NCI-H526 treated with DMSO at 0.1 percent for 48 hours (cell line): ENCODE measurements around the gene H6PD.

Experiments
- DNase-seq: peaks from one replicate; lab custom pipeline; 2025; lab: John Stamatoyannopoulos, UW

H6PD gene

DNA sequence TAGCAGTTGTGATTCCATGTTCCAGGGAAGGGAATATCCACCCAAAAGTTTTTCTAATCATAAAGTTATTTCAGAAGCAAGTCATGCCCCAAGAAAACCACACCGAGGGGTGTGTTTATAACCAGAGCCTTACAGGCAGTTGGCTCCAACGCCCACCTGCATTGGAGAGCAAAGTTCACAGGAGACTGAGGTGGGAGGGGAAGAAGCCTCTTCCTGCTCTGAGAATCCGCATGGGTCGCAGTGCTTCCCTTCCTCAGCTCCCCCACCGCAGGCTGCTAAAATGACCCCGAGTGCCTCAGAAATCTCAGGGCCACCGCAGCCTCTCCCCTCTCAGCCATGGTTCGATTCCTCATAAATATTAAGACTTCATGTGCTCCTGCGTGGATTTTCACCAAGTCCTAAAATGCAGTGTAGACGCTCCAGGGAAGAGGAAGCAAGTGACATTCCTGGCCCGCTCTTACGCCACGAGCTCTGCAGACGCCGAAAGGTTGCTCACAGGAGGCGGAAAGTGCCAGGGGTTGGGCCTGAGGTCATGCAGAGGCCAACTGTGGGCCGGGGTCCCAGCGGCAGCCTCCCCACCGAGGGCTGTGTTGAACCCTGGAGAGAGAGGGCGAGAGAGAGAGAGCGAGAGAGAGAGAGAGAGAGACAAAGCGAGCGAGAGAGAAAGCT is 44.7 kb downstream of the H6PD start:
- no peak for DNase-seq

DNA sequence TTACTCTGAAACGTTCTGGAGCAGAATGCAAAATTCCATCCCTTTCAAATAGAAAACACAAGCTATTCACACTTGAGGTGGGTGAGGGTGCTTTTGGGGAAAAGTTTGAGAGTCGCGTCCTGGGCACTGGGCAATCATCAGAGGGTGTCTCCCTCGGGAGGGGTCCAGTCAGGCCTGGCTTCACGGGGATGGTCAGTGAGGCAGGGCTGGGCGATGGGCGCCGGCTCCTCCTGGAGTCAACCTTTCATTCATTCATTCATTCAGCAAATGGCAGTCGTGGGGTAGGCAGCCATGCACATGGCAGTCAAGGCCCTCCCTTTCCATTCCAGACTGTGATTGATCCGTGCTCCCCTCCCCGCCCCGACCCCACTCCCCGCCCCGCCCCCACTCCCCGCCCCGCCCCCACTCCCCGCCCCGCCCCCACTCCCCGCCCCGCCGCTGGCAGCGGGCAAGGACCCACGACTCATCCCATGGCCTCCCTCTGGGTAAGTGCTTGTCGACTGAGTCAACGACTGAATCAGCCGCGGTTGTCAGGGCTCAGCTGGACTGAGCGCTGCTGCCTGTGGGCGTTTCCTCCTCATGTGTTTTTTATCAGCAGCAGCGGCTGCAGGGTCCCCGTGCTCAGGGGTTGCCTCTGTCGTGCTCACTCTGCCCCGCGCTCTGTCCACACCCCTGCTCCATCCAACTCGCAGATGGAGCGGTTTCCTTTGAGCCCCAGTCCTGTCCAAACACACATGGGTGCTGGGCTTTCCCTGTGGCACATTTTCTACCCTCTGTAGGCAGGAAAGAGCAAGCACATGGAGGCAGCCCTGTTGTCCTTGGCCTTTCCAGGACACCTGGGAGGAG is 45.7 kb downstream of the H6PD start:
- DNase-seq, result no peak

DNA sequence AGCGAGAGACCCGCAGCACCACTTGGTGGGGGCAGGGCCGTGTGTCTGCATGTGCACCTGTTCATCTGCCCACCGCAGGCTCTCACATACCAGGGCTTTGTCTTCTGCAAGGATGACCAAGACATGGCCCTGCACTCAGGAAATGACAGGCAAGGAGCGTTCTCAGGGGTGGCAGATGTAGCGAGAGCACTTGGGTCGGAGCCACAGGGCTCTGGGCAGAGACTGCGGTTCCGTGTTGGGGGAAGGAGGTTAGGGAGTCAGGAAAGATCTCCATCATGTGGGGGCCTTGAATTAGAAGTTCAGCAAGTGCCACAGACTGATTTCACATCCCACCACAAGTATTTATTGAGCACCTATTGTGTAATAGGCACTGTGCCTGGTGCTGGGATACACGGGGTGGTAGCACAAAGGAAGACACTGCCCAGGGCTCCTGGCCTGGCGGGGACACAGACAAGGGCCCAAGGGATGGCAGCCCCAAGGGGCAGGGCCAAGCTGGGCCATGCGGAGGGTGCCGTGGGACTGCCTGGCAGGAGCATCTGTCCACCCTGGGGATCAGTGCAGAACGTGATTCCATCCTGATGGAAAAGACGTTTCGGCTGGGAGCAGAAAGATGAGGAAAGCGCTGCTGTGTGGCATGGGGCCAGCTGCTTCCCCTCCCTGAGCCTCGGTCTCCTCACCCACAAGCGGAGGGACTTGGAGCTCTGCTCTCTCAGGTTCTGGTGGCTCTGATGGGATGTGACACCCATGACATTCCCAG is 46.7 kb downstream of the H6PD start:
- no peak for DNase-seq

DNA sequence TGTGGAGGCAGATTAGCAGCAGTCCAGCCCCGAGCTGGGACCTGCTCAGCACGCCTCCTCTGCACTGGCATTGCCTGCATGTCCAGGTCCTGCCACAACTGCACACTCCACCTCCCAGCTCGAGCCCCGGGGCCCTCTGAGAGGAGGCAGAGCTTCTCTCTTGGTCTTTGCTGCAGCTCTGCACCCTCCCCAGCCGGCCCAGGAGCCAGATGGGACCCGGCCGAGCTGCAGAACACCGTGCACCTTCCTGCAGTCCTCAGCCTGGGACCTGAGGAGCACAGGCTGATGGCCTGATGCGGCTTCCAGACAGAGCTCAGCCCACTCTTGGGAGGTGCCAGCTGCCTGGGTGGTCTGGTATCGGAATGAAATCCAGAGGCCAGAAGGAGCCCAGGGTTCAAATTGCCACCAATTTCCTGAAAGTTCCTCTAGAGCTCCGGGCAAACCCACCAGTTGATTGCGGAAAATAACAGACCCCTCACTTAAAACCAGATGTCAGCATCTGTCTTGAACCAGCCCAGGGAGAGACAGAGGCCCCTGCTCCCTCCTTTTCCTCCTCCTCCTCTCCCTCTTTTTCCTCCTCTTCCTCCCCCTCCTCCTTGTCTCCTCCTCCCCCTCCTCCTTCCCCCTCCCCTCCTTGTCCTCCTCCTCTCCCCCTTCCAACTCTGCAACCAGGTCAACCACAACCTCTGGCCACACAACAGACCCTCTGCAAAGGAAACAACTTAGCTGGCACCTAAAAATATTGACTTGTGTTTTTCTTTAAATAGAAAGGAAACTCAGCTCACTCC is 47.5 kb downstream of the H6PD start:
- DNase-seq, result no peak

DNA sequence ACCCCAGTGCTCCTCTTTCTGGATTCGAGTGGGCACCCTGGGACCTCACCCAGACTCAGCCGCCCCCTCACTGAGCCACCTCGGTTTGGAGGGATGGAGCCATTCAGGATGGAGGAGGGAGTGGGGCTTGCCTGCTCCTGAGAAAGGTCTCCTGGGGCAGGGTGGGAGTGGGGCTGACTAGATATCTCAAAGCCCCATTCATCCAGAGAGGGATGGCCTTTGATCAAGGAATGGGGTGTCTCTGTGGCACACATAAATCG is 48.1 kb downstream of the H6PD start:
- no peak for DNase-seq

- no peak for DNase-seq
These were observed 49.5 kb downstream of the H6PD start for GRCh38 chr1:9284061-9284460.

DNA sequence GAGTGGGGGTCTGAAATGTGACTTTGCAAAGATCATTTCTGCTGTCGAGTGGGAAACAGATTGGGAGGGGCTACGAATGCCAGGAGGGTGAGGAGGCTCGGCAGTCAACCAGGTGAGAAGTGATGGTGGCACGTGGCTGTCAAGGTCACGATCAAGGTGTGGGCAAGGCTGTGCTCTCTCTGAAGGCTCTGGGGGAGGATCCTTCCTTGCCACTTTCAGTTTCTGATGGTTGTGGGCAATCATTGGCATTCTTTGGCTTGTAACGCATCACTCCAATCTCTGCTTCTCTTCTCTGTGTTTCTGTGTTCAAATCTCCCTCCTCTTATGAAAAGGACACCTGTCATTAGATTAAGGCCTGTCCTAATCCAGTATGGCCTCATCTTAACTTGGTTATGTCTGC is 52.0 kb downstream of the H6PD start:
- no peak for DNase-seq

DNA sequence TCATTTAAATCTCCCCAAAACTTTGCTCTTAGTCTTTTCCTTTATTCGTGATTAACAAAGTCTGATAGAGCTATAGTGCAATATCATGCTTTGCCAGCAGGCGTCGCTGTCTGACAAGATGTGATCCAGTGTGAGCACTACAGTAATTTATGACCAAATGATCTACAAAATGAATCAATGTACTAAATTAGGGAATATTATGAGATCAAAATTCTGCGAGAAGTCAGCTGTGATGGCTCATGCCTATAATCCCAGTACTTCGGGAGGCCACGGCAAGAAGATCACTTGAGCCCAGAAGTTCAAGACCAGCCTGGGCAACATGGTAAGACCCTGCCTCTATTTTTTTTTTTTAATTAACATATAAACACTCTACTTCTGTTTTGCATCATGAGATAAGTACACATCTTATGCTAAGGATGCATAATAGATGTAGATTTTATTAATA is 54.5 kb downstream of the H6PD start:
- no peak for DNase-seq

GRCh38 chr1:9289711-9290485 is 55.3 kb downstream of the H6PD start:
- DNase-seq, result no peak

GRCh38 chr1:9291914-9292360 is 57.4 kb downstream of the H6PD start:
- no peak for DNase-seq

DNA sequence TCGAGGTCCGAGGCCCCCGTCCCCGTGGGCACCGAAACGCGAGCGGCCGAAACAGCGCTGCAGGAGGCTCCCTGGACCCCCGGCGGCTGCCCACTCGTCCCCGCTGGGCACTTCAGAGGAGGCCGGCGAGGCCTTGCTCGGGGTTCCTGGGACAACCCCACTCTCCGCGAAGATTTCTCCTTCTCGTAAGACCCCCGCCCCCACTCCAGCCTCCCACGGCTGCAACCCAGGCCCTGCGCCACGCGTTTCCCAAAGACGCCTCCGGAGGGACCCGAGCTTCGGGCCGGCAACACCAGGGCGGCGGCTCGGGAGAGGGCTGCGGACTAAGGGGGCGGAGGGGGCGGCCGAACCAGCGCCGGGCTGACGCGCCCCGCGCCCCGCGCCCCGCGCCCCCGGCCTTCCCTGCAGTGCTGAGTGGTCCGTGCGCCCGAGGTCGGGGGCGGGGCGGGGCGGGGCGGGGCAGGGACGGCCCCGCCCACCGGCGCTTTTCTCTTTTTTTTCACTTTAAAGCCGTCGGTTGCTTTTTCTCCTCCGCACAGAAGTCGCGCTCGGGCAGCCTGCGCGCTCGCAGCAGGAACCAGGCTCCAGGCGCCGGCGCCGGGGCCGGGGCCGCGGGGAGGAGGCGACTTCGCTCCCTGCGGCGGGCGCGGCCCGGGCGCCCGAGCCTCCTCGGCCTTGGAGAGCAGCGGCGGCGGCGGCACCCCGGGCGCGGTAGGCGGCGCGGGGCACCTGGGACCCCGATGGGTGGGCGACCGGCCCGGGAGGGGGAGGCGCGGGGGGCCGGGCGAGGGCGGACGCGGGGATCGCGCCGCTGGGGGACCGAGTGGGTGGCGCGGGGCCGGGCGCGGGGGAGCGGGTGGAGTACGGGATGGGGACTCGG is 58.0 kb downstream of the H6PD start, which contains the start of gene SPSB1:
Gene SPSB1, plus strand, starts transcription at position 534 of the 880 bp plus-strand sequence. CDS start 62,998 bp downstream, outside the sequence.
- no peak for DNase-seq

- DNase-seq, result no peak
These were observed 58.6 kb downstream of the H6PD start for GRCh38 chr1:9293241-9293532.

DNA sequence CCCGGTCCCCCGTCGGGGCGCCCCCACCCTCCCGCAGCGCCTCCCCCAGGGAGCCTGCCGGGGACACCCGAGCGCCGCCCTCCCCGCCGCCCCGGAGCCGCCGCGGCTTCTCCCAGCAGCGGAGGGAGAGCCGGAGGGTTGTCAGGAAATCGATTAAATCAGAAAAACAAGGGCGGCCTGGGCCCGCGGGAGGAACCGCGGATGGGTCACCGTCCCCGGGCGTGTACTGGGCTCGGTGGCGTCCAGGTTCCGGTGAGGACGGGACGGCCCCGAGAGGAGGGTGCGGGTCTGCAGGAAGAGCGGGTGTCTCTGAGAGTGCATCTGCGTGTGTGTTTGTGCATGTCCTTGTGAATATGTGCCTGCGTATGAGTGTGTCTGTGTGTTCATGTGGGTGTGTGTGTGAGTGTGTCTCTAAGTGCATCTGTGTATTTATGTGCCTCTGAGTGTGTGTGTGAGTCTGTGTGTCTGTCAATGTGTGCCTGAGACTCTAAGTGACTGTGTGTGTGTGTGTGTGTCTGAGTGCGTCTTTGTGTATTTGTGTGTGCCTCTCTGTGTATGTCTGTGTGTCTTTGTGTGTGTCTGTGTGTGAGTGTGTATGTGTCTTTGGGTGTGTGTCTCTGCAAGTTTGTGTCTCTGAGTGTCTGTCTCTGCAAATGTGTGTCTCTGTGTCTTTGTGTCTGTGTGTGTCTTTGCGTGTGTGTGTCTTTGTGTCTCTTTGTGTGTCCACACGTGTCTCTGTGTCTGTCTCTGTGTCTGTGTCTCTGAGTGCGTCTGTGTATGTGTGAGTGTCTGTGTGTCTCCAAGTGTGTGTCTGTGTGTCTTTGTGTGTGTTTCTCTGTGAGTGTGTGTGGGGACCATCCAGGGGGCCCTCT is 59.2 kb downstream of the H6PD start:
- DNase-seq, result no peak

GRCh38 chr1:9294405-9294773 is 59.8 kb downstream of the H6PD start:
- DNase-seq, result no peak

DNA sequence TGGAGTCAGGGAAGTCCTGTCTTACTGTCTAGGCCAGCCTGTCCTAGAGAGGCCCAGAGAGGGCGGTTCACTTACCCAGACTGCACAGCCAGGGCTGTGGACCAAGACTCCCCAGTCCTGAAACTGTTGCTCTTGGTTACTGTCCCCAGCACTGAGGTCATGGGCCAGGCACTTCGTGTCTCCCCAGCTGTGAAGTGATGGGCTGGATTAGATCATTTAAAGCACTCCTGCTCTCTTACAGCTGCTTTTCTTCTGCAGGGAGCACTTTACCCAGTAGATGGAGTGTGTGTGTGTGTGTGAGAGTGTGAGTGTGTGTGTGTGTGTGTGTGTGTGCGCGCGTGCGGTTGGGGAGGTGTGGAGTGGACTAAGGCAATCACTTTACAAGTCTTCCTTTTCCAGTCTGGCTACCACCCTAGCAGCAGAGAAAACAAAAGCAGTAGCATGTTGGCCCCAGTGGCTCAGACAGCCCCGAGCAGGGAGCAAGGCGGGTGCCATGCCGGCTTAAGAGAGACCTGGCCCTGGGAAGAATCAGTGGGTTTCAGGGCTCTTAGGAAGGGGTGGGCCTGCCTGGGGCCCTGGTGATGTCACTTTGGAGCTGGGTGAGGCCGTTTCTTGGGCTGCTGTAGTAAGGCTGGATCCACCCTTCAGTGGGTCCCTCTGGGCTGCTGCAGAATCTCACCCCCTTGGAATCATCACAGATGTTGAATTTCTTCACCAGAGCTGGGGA is 60.5 kb downstream of the H6PD start:
- no peak for DNase-seq

DNA sequence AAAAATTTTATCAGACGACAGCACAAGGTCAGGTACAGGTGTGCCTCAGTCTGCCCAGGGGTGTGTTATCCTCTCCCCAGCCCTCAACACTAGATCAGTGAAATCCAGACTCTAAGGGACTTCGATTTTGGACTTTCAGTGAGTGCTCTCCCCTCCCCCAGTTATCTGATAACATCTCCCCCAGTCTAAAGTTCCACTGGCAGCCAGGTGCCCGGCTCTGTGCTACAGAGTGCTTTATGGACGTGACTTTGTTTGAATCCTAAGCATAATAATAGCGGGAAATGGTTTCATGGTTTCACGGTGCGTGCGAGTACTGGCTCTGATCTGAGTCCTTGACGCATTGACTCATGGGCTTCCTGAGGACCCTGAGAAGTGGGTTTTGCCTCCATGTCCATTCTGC is 61.3 kb downstream of the H6PD start:
- no peak for DNase-seq

GRCh38 chr1:9296850-9297249 is 62.3 kb downstream of the H6PD start:
- no peak for DNase-seq

- DNase-seq, result no peak
These were observed 63.3 kb downstream of the H6PD start for GRCh38 chr1:9297831-9298230.

GRCh38 chr1:9298282-9298681 is 63.7 kb downstream of the H6PD start:
- no peak for DNase-seq
